DND-41 (cell line): ENCODE measurements around the gene ARHGAP26.
A peak's percentile ranks its signal among the peaks of the same experiment; 100 is the strongest.
"Not testable (repeated sequence)": the region's sequence is repeated elsewhere in the genome, so short reads cannot be mapped to it uniquely, and the experiment has no call there.

ENCODE experiments used
- ATAC-seq: fragments of 200-7000 bp; cut with Tn5 transposase; 3 replicates; pipeline ENCODE4 v1.9.1; 2021; ENCODE audit warnings: low read depth; ENCODE audit not compliant: insufficient read depth
- DNase-seq: peaks from one replicate; pipeline ENCODE4 v3.0.0-alpha.2; 2020
- H2AFZ ChIP-seq: 2 replicates; pipeline ENCODE4 v1.6.0; 2012; ENCODE audit warnings: low read depth, low read length
- H3K27ac ChIP-seq: 2 replicates; pipeline ENCODE4 v1.5.1; 2012; ENCODE audit warnings: low read length, inconsistent platforms
- H3K27me3 ChIP-seq: fragments of 200-600 bp; sonication (generic); 2 replicates; pipeline ENCODE4 v1.6.0; 2012; ENCODE audit warnings: low read length, mild to moderate bottlenecking, inconsistent platforms; ENCODE audit not compliant: insufficient read depth, poor library complexity
- H3K36me3 ChIP-seq: 2 replicates; pipeline ENCODE4 v1.5.1; 2012; ENCODE audit warnings: low read length, inconsistent platforms; ENCODE audit not compliant: insufficient read depth
- H3K4me1 ChIP-seq: 2 replicates; pipeline ENCODE4 v1.5.1; 2012; ENCODE audit warnings: mild to moderate bottlenecking, low read length; ENCODE audit not compliant: insufficient read depth
- H3K4me2 ChIP-seq: 2 replicates; pipeline ENCODE4 v1.6.0; 2012; ENCODE audit warnings: mild to moderate bottlenecking, moderate library complexity, low read length, inconsistent platforms; ENCODE audit not compliant: insufficient read depth
- H3K4me3 ChIP-seq, 2 experiments: fragments of 200-600 bp in 1 of 2; shearing (Covaris generic) in 1 of 2; 2 replicates each; pipeline ENCODE4 v1.5.1; 2012 to 2016; ENCODE audit warnings: inconsistent platforms in 2 of 2, low read length in 2 of 2, mild to moderate bottlenecking in 2 of 2, low read depth in 1 of 2, moderate library complexity in 1 of 2
- H3K79me2 ChIP-seq: 2 replicates; pipeline ENCODE4 v1.6.0; 2012; ENCODE audit warnings: low read length, inconsistent platforms; ENCODE audit not compliant: insufficient read depth
- H3K9ac ChIP-seq: 2 replicates; pipeline ENCODE4 v1.6.0; 2012; ENCODE audit warnings: low read depth, mild to moderate bottlenecking, inconsistent platforms, low read length, moderate library complexity
- H3K9me3 ChIP-seq: 2 replicates; pipeline ENCODE4 v1.5.1; 2012; ENCODE audit warnings: low read length, moderate library complexity, mild to moderate bottlenecking, inconsistent platforms; ENCODE audit not compliant: insufficient read depth, severe bottlenecking
- H4K20me1 ChIP-seq: 2 replicates; pipeline ENCODE4 v1.6.0; 2012; ENCODE audit warnings: low read length; ENCODE audit not compliant: insufficient read depth
- CTCF ChIP-seq: IDR thresholded peaks from 2 replicates; pipeline ENCODE4 v1.5.1; 2012; ENCODE audit warnings: borderline replicate concordance, low read length, moderate library complexity, mild to moderate bottlenecking; ENCODE audit not compliant: poor library complexity, severe bottlenecking; ENCODE audit errors: extremely low read depth
- EZH2 ChIP-seq: IDR thresholded peaks from 3 replicates; pipeline ENCODE4 v1.6.1; 2012; ENCODE audit warnings: borderline replicate concordance, low read depth, mild to moderate bottlenecking, moderate library complexity, low read length, inconsistent platforms; ENCODE audit not compliant: severe bottlenecking

The ARHGAP26 gene

DNA sequence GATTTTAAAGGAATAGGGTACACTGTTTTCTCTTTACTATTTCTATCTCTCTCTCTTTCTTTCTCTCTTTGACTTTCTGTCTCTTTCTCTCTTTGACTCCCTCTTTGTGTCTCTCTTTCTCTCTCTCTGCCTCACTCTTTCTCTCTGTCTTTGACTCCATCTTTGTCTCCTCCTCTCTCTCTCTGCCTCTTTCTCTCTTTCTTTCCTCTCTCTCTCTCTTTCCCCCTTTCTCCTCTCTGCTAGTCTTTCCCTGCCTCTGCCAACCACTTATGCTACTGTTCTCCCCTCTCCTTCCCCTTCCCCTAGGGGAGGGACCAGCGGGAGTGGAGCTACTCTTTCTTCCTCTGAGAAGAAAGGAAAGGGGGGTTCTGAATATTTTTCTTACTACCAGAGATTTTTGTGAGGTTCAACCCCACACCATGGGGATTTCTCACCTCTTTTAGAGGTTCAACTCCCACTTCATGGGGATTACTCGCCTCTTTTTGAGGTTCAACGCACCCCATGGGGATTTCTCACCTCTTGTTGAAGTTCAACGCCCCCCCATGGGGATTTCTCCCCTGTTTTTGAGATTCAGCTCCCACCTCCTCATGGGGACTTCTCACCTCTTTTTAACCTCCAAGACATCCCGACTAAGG lies 323.4 kb downstream of the ARHGAP26 start:
- Histone ChIP-seq H3K36me3 (no peaks in the 10 kb centered on the region), H3K9ac (no peak overlapping the region), H3K27me3 (no peaks in the 10 kb centered on the region), H3K9me3 (no peaks in the 10 kb centered on the region), H3K27ac (no peak overlapping the region), H2AFZ (no peak overlapping the region), H3K79me2 (no peaks in the 10 kb centered on the region), H3K4me1 (no peaks in the 10 kb centered on the region), H3K4me2 (no peak overlapping the region), H4K20me1 (no peaks in the 10 kb centered on the region), H3K4me3 (no peak overlapping the region)
- TF ChIP-seq EZH2 (no peak), CTCF (no peak)
- DNase-seq (no peak), ATAC-seq (no peak)

GRCh38 chr5:143094087-143094521 lies 323.9 kb downstream of the ARHGAP26 start:
- TF ChIP-seq CTCF (no peak), EZH2 (no peak)
- ATAC-seq (no peak), DNase-seq (no peak)
- Histone ChIP-seq H3K27ac (no peak overlapping the region), H3K4me2 (no peak overlapping the region), H4K20me1 (no peaks in the 10 kb centered on the region), H3K9ac (no peak overlapping the region), H3K4me3 (no peak overlapping the region), H3K27me3 (no peaks in the 10 kb centered on the region), H3K4me1 (no peaks in the 10 kb centered on the region), H3K36me3 (no peaks in the 10 kb centered on the region), H3K79me2 (no peaks in the 10 kb centered on the region), H3K9me3 (no peaks in the 10 kb centered on the region), H2AFZ (no peak overlapping the region)

DNA sequence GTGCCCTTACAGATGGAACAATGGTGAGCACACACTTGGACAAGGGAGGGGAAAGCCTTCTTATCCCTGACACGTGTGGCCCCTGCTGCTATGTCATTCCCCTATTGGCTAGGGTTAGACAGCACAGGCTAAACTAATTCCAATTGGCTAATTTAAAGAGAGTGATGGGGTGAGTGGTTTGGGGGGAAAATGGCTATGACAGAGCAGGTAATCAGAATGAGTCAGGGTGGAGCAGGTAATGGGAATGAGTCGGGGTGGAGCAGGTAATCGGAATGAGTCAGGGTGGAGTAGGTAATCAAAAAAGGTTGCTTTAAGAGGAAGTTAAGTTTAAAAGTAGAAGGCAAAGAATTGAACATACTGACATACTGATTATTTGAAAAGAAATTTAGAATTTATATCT lies 324.4 kb downstream of the ARHGAP26 start:
- not testable (repeated sequence) for H3K9ac ChIP-seq, H2AFZ ChIP-seq, H4K20me1 ChIP-seq, H3K27me3 ChIP-seq, H3K79me2 ChIP-seq, H3K27ac ChIP-seq, H3K36me3 ChIP-seq, H3K4me2 ChIP-seq, H3K4me3 ChIP-seq, DNase-seq, ATAC-seq, H3K4me1 ChIP-seq, H3K9me3 ChIP-seq

- H3K9ac ChIP-seq = no peak overlapping the region
These were observed 330.9 kb downstream of the ARHGAP26 start for GRCh38 chr5:143101121-143101520.

More at GRCh38 chr5:143101121-143101520, 330.9 kb downstream of the ARHGAP26 start:
- H3K79me2 ChIP-seq = no peaks in the 10 kb centered on the region
- H3K27ac ChIP-seq = no peak overlapping the region
- DNase-seq = no peak
- no peak overlapping the region for H3K4me3 ChIP-seq
- no peak overlapping the region for H2AFZ ChIP-seq
- no peak for TF ChIP-seq EZH2
- TF ChIP-seq CTCF = no peak
- H3K27me3 ChIP-seq = no peaks in the 10 kb centered on the region
- no peaks in the 10 kb centered on the region for H4K20me1 ChIP-seq
- peaks cover 8% of the 10 kb centered on the region; the same call in 1 of the 2 replicates for H3K4me1 ChIP-seq
- no peak overlapping the region for H3K4me2 ChIP-seq
- no peaks in the 10 kb centered on the region for H3K9me3 ChIP-seq
- ATAC-seq = peak; percentile 74
- no peaks in the 10 kb centered on the region for H3K36me3 ChIP-seq
